HG03097 (cell line): ENCODE measurements around the gene GOLGA5.
"Not testable (repeated sequence)": the region's sequence is repeated elsewhere in the genome, so short reads cannot be mapped to it uniquely, and the experiment has no call there.

Source experiments
- ATAC-seq: cut with Tn5 transposase; IDR thresholded peaks from one replicate; pipeline ENCODE4 v1.9.1; 2021; ENCODE audit not compliant: unreplicated experiment, low FRiP score

GOLGA5 gene, protein sequence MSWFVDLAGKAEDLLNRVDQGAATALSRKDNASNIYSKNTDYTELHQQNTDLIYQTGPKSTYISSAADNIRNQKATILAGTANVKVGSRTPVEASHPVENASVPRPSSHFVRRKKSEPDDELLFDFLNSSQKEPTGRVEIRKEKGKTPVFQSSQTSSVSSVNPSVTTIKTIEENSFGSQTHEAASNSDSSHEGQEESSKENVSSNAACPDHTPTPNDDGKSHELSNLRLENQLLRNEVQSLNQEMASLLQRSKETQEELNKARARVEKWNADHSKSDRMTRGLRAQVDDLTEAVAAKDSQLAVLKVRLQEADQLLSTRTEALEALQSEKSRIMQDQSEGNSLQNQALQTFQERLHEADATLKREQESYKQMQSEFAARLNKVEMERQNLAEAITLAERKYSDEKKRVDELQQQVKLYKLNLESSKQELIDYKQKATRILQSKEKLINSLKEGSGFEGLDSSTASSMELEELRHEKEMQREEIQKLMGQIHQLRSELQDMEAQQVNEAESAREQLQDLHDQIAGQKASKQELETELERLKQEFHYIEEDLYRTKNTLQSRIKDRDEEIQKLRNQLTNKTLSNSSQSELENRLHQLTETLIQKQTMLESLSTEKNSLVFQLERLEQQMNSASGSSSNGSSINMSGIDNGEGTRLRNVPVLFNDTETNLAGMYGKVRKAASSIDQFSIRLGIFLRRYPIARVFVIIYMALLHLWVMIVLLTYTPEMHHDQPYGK

DNA sequence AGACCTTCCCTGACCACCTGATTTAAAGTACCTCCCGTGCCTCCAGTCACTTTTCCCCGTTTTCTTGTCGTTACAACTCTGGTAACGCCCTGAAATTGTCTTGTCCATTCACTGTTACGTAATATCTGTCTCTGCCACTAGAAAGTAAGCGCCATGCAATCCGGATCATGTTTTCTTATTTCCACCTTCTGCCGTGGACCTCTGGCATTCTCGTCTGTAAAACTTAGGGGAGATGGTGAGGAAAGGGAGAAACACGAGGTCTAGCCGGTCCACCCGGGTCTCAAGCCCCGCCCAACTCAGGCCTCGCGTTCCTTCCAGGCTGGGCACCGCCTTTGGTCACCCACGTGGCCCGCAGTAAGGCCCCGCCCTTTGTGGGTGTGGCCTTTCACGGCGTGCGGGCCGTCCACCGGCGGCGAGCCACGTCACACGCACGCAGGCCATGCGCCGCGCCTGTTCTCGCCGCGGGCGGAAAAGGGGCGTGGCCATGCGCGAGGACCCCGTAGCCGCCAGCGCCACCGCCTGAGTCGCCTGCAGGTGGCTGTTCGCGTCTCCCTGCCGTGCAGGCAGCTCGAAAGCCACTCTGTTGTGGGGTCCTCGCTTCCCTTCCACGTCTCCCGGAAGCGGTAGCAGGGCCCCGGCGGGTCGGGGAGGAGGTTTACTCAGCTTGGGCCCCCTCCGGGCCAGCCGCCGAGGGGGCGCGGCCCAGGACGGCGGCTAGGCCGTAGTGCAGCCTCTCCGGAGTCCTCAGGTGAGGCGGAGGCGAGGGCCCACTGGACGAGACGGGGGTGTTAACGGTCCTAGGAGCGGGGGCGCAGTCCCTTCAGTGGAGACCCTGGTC, at the start of gene GOLGA5:
TSS of gene GOLGA5 (plus strand) at position 597 of the 838 bp plus-strand sequence. CDS start 3,133 bp downstream, outside the sequence.
- peak; percentile 95 for ATAC-seq

DNA sequence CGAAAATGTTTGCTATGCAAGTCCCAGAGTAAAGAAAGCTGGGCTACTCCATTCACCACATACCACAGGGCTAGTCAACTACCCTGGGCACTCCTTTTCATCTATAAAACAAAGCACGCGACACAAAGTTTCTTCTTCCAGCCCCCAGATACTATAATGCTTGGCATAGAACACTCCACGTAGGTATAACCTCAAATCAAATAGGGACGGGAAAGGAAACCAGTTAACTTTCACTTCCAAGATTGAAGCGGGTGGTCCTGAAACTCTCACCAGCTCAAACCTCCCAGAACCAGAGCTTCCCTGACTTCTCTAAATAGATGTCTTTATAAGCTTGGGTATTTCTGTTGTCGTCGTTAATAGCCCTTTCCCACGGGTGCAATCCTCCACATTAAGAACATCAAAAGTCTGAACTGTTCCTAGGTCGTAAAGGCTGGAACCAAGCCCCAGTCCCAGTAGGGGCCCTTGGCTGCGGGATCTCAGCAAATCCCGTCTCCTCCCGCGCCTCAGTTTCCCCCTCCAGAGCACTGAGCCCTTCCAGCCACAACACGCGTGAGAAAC, 46.3 kb upstream of the GOLGA5 start:
- no peak for ATAC-seq

DNA sequence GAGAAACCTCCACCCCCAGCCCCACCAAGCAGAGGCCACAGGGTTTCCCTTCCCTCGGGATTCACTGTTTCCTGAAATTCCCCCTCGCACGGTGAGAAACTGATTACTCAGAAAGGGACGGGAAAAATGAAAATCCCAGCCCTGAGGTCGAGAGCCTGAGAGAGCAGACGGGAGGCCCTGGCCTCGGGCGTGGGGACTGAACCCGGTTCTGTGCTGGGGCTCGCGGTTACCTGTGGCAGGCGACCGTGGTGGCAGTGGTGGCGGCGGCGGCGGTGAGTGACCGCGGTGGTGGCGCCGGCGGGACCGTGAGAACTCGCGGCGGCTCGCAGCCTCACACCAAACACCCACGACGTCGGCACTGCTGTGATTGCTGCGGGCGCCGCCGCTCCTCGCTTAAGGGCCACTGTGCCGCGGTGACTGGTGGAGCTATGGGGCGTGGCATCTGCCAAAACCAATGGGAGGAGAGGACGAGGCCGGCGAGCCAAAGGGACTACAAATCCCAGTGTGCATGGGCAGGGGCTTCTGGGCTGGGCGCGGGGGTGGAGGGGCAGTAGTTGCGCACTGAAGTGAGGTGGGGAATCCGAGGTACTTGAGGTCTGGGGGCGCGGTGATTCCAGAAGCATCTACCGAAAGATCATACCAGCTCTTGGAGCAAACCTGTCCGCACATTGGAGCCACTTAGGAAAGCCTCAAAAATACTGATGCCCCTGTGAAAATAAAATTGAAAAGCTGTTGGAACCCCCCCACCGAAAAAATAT, 45.7 kb upstream of the GOLGA5 start, which contains the start of gene LGMN:
TSS of gene LGMN (minus strand) at position 369 of the 758 bp plus-strand sequence. CDS start 15,841 bp downstream, outside the sequence.
- peak; percentile 74 for ATAC-seq

DNA sequence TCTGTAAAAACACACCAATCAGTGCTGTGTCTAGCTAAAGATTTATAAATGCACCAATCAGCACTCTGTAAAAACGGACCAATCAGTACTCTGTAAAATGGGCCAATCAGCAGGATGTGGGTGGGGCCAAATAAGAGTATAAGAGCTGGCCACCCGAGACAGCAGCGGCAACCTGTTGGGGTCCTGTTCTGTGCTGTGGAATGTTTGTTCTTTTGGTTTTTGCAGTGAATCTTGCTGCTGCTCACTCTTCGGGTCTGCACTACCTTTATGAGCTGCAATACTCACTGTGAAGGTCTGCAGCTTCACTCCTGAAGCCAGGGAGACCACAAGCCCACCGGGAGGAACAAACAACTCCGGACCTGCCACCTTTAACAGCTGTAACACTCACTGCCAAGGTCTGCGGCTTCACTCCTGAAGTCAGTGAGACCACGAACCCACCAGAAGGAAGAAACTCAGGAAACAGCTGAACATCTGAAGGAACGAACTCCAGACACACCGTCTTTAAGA, 43.8 kb upstream of the GOLGA5 start:
- not testable (repeated sequence) for ATAC-seq

DNA sequence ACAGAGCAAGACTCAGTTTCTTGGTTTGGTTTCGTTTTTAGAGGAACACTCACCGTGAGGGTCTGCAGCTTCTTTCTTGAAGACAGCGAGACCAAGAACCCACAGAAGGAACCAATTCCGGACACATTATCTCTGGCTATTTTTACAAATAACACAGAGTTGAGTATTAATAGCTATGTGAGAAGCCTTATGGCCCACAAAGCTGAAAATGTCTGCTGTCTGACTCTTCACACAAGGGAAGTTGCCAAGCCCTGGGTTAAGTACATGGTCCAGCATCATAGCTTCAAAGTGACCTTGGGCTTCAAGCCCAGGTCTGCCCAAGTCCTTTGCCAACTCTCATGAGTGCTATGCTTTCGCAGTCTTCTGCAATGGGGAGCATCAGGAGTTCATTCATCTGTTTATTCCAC, 43.1 kb upstream of the GOLGA5 start:
- no peak for ATAC-seq

DNA sequence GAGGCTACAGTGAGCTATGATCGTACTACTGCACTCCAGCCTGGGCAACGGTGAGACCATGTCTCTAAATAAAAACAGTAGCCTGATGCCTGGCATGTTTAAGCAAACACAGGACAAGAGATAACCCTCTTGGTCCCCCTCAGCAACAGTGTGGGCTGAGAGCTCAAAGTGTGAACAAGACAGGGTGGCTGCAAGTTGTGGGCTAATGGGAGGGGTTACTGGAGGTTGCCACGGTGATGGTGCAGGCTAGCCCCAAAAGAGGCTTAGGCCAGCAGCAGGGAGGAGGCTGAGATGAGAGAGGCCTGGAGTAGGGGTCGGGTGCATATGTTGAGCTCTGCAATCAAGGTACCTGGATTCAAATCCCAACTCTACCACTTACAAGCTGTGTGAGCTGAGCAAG, 42.3 kb upstream of the GOLGA5 start:
- no peak for ATAC-seq

DNA sequence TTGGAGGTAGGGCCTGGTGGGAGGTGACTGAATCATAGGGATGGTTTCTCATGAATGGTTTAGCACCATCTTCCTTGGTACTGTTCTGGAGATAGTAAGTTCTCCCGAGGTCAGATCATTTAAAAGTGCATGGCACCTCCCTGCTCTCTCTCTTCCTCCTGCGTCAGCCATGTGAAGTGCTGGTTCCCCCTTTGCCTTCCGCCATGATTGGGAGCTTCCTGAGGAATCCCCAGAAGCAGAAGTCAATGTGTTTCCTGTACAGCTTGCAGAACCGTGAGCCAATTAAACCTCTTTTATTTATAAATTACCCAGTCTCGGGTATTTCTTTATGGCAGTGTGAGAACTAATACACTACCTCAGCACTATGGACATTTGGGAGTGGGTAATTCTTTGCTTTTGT, 40.9 kb upstream of the GOLGA5 start:
- ATAC-seq = no peak

DNA sequence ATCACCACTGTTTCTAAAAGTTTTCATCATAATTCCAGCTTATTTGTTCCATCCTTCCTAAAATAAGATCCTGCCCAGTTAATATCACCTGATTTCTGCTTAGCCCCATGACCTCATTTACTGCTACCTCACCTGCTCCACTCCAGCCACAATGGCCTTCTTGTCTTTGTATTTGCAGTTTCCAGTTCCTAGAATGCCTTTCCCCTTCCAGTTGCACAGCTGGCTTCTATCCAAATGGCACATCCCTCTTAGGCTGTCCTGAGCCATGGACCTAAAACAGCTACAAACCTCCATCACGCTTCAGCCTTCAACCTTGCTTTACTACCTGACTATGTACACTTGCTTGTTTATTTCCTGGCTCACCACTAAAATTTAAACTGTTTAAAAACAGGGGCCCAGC, 39.1 kb upstream of the GOLGA5 start:
- ATAC-seq = no peak

DNA sequence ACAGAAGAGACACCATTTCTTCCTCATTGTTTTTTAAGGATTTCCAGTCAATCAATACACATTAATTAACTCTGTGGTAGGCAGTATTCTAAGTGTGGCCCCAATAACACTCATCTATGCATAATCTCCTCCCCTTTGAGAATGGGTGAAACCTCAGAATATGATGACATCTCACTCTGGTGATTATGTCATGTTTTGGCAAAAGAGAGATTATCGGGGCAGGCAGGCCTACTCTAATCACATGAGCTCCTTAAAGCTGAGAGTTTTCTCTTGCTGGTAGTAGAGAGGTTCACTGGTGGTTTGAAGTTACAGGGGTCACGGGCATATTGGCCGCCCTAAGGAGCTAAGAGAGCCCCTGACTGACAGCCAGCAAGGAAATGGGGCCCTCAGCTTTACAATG, 38.6 kb upstream of the GOLGA5 start:
- no peak for ATAC-seq

DNA sequence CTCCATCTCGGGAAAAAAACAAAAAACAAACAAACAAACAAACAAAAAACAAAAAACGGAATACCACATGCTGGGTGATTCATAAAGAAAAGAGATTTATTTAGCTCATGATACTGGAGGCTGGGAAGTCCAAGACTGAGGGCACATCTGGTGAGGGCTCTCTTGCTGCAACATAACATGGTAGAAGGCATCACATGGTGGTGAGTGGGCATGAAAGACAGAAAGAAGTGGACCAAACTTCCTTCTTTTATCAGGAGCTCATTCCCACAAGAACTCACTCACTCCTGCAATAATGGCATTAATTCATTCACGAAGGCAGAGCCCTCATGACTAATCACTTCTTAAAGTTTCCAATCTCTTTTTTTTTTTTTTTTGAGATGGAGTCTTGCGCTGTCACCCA, 37.7 kb upstream of the GOLGA5 start:
- ATAC-seq = no peak

DNA sequence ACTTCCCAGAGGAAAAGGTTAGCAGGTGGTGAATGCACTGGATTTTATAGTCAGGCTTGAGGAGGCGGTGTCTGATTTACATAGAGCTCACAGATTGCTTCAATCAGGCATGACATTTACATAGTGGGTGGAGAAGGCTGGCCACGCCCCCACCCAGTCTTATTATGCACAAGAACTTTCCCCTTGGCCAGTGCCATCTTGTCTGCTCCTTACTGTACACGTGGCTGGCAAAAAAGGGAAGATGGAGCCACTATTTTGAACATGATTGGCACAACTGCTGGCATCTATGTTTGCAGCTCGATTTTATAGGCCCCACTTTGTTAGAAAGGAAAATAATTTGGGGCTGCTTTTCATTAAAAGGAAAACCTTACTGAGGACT, 34.8 kb upstream of the GOLGA5 start:
- ATAC-seq = no peak

DNA sequence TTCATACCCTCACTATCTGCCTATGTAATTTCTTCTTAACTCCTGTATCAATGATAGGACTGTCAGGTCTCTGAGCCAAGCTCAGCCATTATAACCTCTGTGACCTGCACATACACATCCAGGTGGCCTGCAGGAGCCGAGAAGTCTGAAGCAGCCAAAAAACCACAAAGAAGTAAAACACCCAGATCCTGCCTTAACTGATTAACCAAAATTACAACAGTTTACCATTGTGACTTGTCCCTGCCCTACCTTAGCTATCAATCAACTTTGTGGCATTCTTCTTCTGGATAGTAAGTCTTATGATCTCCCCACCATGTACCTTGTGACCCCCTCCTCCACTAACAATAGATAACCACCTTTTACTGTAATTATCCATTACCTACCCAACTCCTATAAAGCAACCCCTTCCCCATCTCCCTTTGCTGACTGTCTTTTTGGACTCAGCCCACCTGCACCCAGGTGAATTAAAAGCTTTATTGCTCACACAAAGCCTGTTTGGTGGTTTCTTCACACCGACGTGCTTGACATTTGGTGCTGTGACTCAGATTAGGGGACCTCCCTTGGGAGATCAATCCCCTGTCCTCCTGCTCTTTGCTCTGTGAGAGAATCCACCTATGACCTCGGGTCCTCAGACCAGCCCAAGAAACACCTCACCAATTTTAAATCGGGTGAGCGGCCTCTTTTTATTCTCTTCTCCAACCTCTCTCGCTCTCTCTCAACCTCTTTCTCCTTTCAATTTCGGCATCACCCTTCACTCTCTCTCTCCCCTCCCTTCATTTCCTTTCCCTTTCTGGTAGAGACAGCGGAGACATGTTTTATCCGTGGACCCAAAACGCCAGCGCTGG, 34.2 kb upstream of the GOLGA5 start:
- no peak for ATAC-seq

DNA sequence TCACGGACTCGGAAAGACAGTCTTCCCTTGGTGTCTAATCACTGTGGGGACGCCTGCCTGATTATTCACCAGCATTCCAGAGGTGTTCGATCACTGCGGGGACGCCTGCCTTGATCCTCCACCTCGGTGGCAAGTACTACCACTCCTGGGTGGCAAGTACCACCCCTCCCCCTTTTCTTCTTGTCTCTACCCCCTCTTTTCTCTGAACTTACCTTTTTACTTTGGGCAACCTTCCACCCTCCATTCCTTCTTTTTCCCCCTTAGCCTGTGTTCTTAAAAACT, 33.6 kb upstream of the GOLGA5 start:
- ATAC-seq = no peak

DNA sequence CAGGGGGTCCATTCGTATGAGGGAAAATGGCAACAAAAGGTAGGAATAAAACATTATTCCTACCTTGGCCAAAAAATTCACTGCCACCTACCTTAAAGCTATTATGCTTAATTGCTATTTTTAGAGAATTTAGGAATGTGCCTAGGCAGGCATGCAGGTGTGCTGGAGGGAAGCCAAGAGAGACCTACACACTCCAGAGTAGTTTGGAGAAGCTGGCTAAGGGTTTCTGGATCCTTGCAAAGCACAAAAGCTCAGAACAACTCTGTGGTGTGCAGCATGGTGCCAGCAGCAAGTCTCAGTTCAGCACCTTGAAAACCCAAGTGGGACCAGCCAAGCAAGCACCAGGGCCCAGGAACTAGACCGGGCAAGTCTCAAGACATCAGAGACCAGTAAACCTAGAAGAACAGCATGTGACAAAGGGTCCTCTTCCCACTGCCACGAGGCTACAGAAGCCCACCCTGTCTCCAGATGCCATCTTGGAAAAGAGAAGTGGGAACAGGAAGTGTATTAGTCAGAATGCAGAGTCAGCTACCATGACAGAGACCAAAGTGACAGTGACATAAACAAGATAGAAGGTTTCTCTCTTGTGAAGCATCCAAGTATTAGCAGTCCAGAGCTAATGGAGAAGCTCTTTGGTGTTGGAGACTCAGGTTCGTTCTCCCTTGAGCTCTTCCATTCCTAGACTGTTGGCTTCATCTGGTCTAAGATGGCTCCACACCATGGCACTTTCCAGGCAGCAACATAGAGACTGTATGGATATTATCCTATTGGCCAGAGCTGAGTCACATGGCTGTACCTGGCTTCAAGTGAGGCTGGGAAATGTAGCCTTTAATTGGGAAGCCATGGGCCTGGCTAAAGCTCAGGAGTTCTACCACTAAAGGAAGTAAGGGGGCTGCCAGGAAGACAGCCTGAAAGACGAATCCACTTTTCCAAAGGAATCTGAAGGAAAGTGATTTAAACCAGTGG, 30.2 kb upstream of the GOLGA5 start:
- ATAC-seq = not testable (repeated sequence)

DNA sequence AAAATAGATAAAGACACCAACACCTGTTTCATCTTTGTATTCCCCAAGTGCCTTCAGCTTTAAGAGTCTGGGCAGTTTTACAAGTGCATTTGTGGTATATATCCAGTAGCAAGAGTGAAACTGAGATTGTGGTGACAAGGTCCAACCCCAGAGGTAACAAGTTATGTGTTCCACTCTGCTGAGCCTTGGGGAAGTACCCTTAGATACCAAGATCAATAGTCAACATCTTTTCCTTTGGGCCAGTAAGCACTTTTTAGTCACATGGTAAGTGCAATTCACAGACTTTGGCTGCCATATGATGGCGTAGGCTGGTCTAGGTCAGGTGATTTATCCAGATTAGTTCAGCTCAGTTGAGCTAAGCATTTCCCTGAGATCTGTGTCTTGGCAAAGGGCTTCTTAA, 25.9 kb upstream of the GOLGA5 start:
- ATAC-seq = peak; percentile 75

DNA sequence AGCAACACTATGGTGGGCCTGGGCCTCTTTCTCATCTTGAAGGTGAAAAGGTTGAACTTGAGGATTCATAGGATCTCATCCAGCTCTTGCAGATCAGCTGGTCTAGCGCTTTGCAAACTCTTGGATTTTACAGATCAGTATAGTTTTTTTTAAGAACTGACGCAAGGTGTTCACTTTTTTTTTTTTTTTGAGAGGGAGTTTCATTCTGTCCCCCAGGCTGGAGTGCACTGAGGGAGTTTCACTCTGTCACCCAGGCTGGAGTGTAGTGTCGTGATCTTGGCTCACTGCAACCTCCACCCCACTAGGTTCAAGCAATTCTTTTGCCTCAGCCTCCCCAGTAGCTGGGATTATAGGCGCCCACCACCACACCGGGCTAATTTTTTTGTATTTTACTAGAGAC, 25.3 kb upstream of the GOLGA5 start:
- no peak for ATAC-seq

DNA sequence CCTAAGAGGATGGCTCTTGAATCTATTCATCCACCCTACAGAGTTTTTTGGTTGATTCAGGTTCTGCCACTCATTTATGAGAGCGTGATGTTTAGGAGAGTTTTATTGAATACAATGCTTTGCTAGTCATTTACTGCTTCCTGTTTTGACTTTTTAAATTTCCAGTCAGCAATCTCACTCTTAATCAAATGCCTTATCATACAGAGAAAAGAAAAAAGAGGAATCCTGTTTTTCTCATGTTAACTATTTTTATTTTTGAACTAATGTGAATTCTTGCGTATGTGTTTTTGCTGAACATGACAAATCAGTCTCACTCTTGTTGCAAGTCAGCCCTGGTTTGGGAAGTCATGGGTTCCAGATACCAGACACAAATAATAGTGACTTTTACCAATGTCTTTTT, 23.6 kb upstream of the GOLGA5 start:
- ATAC-seq = no peak

DNA sequence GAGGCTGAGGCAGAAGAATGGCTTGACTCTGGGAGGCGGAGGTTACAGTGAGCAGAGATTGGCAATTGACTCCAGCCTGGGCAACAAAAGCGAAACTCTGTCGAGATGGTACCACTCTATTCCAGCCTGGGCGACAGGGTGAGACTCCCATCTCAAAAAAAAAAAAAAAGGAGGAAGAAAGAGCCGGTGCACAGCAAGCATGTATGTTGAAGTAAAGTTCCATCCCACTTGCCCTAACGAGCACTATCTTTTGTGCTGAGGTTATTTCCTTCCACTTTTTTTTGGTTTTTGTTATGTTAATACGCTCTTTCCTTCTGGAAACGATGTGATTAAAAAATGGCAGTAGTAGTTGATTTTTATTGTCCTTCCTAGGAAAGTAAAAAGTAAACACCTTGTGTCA, 19.5 kb upstream of the GOLGA5 start:
- no peak for ATAC-seq
